Prostate gland (tissue), 2 donors: Measurements from ENCODE around the gene FOXI1.

Experiments used
- POLR2A ChIP-seq: fragments of 450-650 bp; IDR thresholded peaks from one replicate; pipeline ENCODE4 v1.6.1; 2016; ENCODE audit warnings: antibody characterized with exemption, mild to moderate bottlenecking
- POLR2AphosphoS5 ChIP-seq: sonication (generic); formaldehyde crosslinking; IDR thresholded peaks from one replicate; pipeline ENCODE4 v1.6.1; 2017; ENCODE audit warnings: antibody characterized with exemption
- TF ChIP-seq, protein P1 (sequence below), 4 experiments: fragments of 200-600 bp in 2 of 4; fragments of 450-650 bp in 2 of 4; sonication (generic) in 2 of 4; IDR thresholded peaks; 1 replicate in 3 of 4; 2 replicates in 1 of 4; pipeline ENCODE4 v1.5.1; 2016 to 2019; ENCODE audit warnings: antibody characterized with exemption in 4 of 4, mild to moderate bottlenecking in 2 of 4, moderate library complexity in 2 of 4

DNA sequence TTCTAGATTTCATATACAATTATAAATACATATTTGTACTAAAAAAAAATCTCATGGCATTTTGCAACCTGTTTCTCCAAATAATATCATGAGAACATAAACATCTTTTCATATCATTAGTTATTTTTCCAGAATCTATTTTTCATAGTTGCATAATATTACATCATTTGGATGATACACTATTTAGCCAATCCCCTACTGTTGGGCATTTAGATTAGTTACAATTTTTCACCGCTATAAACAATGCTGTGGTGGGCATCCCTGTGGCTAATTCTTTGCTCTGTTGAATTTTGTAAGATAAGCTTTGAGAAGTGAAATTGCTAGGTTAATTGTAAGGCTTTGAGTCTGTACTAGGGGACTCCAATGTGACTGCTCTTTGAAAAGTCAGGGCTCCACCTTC lies 2.2 kb upstream of the FOXI1 start:
- TF ChIP-seq POLR2A (no peak), POLR2AphosphoS5 (no peak)
- TF ChIP-seq, protein P1, sequence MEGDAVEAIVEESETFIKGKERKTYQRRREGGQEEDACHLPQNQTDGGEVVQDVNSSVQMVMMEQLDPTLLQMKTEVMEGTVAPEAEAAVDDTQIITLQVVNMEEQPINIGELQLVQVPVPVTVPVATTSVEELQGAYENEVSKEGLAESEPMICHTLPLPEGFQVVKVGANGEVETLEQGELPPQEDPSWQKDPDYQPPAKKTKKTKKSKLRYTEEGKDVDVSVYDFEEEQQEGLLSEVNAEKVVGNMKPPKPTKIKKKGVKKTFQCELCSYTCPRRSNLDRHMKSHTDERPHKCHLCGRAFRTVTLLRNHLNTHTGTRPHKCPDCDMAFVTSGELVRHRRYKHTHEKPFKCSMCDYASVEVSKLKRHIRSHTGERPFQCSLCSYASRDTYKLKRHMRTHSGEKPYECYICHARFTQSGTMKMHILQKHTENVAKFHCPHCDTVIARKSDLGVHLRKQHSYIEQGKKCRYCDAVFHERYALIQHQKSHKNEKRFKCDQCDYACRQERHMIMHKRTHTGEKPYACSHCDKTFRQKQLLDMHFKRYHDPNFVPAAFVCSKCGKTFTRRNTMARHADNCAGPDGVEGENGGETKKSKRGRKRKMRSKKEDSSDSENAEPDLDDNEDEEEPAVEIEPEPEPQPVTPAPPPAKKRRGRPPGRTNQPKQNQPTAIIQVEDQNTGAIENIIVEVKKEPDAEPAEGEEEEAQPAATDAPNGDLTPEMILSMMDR (IDR thresholded peaks at IDR 0.05), result no peak
